ENCODE measurements around the gene EPHB3. TPM values are rescaled to one million over a fixed set of nuclear protein-coding genes. Genes with fewer than 3 reads are reported as not detected.
A peak's percentile ranks its signal among the peaks of the same experiment; 100 is the strongest.

The EPHB3 gene
- total RNA-seq, 2 experiments from 2014 or later, result 0.25 TPM; not detected in 1

DNA sequence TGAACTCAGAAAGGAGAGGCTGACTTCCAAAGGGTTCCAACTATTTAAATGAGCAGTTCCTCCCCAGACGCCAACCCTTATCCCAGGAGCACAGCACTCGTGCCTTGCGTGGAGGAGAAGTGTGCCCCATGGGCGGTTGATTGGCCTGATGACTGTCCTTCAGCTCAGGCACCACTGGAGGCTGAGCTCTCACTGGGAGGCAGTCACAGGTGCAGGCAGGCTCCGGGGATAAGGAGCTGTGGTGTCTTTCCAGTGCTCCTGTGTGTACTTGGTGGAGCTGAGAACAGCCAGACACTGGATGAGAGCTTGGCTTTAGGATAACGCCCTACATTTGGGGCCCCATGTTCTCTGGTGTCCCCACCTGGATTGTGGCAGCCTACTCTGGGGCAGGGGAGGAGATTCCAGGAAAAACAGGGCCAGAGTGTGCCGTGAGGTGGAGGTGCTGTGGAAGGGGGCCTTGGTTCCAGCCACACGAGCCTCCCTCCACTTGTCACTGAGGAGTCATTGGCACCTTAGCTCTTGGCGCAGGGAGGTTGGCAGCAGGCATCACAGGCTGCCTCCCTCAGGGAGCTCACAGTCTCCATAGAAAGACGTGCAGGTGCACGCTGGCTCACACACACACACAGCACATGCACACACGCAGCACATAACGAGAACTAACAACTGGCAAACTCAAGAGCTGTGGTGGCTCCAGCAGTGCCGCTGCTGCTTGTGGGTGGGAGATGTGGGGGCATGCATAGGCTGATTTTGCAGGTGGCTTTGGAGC, 22.7 kb upstream of the EPHB3 start:
- peaks cover 2% of the 10 kb centered on the region for H3K4me1 Mint-ChIP-seq
- no peak for DNase-seq
- H3K27ac Mint-ChIP-seq, result no peak overlapping the region
- H3K9me3 Mint-ChIP-seq, result no peaks in the 10 kb centered on the region
- H3K27me3 Mint-ChIP-seq, result peaks cover 27% of the 10 kb centered on the region
- H3K36me3 Mint-ChIP-seq, result no peaks in the 10 kb centered on the region
- no peak for ATAC-seq (ENCODE audit: low read depth)
- no peak overlapping the region for H3K4me3 Mint-ChIP-seq
- POLR2A ChIA-PET, result interaction anchor here (0.6 kb wide), 1 partner anchor 121 kb away, joined by 3 read pairs; no protein-coding TSS in a partner anchor

DNA sequence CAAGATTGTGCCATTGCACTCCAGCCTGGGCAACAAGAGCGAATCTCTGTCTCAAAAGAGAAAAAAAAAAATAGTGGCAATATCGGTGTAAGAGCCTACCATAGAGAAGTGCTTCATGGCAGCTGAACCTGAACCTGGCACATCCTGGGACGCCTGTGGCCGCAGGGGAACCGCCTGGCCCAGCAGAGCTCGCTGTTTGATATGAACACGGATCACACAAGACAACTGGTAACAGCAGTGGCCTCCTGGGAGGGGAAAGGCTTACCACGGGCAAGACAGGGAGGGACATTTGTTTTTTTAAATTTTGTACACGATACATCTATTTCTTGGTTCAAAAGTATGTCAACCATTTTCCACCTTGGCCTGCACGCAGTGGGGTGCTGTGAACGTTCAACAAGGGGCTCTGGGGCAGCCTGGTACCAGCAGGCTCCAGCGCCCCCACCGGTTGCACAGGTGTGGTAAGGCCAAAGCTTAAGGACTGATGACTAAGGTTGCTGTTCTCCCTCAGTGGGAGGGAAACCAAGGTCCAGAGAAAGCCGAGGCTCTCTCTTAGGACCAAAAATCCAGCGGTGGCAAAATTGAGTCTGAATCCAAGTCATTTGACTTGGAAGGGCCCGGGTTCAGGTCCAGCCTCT, 21.7 kb upstream of the EPHB3 start:
- Mint-ChIP-seq H3K4me1 (peaks cover 2% of the 10 kb centered on the region), H3K27me3 (peaks cover 28% of the 10 kb centered on the region), H3K4me3 (no peak overlapping the region), H3K9me3 (no peaks in the 10 kb centered on the region), H3K36me3 (no peaks in the 10 kb centered on the region), H3K27ac (no peak overlapping the region)
- POLR2A ChIA-PET, result interaction anchor here (0.6 to 0.7 kb wide), 2 partner anchors 122 to 168 kb away, joined by 3 to 6 read pairs; no protein-coding TSS in a partner anchor
- ATAC-seq (ENCODE audit: low read depth) (no peak), DNase-seq (no peak)

DNA sequence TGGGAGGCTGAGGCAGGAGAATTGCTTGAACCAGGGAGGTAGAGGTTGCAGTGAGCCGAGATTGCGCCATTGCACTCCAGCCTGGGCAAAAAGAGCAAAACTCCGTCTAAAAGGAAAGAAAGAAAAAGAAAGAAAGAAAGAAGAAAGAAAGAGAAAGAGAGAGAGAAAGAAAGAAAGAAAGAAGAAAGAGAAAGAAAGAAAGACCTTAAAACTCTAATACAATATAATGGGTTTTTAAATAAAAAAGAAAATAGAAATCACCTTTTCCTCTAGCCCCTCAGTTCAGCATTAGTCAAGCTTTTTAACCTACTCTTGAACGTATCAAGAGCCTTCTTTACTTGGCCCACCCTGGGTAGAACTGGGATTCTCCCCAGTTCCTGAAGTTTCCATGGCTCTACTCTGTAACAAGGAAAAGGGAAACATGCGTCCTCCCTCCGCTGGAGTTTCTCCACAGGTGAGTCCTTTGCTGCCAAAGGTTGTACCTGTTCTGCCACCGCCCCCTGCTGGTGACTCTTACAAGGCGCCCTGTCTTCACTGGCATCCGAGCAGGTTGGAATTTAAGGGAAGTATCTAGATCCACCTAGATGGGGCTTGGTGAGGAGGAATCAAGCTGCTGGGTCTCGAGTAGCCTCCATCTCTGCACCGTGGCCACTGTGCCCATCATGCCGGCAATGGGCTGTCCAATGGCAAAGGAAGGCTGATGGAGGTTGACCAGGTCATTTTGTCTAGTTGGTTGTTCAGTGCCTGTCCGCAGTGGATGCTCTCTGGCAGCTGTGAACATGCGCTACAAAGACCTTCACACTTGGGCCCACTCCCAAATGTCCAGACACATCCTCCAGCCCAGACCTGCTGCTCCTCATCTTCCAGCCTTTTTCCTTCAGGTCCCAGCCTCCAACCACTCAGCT, 20.6 kb upstream of the EPHB3 start:
- ATAC-seq (ENCODE audit: low read depth) (peak; percentile 59), DNase-seq (peak; percentile 76)
- H3K9me3 Mint-ChIP-seq, result no peaks in the 10 kb centered on the region
- POLR2A ChIA-PET, result no interaction called here
- peaks cover 2% of the 10 kb centered on the region for H3K4me1 Mint-ChIP-seq
- H3K4me3 Mint-ChIP-seq, result no peak overlapping the region
- H3K36me3 Mint-ChIP-seq, result no peaks in the 10 kb centered on the region
- H3K27me3 Mint-ChIP-seq, result peaks cover 28% of the 10 kb centered on the region
- no peak overlapping the region for H3K27ac Mint-ChIP-seq

DNA sequence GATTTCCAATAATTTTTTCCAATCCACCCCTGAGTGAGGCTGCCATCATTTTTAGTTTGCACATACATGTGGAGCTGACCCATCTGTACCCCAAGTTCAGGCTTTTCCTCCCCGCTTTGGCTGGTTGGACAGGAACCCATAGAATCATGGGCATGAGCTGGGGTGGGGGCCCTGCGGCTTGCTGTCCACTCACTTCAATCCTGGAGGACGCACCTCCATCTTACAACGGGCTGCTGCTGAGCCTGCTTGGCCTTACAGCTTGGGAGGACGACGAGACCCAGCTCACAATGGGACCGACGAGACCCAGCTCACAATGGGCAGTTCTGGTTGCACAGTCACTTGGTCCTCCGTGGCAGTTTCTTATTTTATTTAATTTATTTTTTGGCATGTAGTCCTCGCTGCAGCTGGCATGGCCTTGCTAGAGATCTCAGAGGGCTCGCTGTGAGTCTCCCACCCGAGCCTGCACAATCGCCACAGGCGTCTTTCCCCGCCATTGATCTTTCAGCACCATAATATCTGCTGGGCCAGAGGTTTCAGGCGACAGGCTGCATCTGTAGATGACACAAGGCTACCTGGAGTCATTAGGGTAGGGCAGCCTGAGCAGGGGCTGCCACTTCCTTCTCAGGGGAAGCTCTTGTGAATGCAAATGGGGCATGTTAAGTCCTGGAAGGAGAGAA, 19.6 kb upstream of the EPHB3 start:
- H3K27ac Mint-ChIP-seq, result no peak overlapping the region
- POLR2A ChIA-PET, result no interaction called here
- H3K27me3 Mint-ChIP-seq, result peaks cover 24% of the 10 kb centered on the region
- ATAC-seq (ENCODE audit: low read depth) (no peak), DNase-seq (no peak)
- no peak overlapping the region for H3K4me3 Mint-ChIP-seq
- H3K36me3 Mint-ChIP-seq, result no peaks in the 10 kb centered on the region
- peaks cover 2% of the 10 kb centered on the region for H3K4me1 Mint-ChIP-seq
- no peaks in the 10 kb centered on the region for H3K9me3 Mint-ChIP-seq

DNA sequence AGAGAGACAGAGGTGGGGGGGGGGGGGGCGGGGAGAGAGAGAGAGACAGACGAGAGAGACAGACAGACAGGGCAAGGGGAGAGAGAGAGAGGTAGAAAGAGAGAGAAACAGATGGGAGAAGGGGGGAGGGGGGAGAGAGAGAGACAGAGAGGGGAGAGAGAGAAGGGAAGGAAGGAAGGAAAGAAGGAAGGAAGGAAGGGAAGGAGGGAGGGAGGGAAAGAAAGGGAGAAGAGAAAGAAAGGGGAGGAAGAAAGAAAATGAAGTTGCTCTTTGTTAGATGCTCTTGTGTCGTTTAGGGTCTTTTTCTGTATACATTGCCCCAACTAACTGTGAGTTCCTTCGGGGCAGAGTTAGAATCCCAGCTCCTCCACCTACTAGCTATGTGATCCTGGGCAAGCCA, 19.0 kb upstream of the EPHB3 start:
- Mint-ChIP-seq H3K27ac (no peak overlapping the region), H3K36me3 (no peaks in the 10 kb centered on the region), H3K9me3 (no peaks in the 10 kb centered on the region), H3K4me1 (peaks cover 2% of the 10 kb centered on the region), H3K27me3 (peaks cover 24% of the 10 kb centered on the region), H3K4me3 (no peak overlapping the region)
- POLR2A ChIA-PET, result no interaction called here
- ATAC-seq (ENCODE audit: low read depth), result no peak
- DNase-seq, result no peak

DNA sequence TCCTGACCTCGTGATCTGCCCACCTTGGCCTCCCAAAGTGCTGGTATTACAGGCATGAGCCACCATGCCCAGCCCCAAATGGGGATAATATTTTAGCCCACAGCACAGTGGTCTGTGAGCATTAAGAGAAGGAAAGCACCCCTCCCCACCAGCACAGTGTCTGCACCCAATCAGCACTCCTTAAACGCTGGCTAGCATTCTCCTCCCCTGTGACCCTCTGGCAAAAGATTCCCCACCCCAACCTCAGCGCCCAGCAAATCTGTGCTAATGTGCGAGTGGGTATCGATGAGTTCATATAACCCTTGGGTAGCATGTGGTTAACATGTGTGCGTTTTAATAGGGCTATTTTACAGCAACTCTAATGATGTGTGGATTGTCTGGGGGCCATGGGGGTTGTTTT, 18.3 kb upstream of the EPHB3 start:
- Mint-ChIP-seq H3K4me3 (no peak overlapping the region), H3K4me1 (peaks cover 2% of the 10 kb centered on the region), H3K27me3 (peaks cover 24% of the 10 kb centered on the region), H3K36me3 (no peaks in the 10 kb centered on the region), H3K27ac (no peak overlapping the region), H3K9me3 (no peaks in the 10 kb centered on the region)
- ATAC-seq (ENCODE audit: low read depth) (no peak), DNase-seq (no peak)
- POLR2A ChIA-PET, result no interaction called here

DNA sequence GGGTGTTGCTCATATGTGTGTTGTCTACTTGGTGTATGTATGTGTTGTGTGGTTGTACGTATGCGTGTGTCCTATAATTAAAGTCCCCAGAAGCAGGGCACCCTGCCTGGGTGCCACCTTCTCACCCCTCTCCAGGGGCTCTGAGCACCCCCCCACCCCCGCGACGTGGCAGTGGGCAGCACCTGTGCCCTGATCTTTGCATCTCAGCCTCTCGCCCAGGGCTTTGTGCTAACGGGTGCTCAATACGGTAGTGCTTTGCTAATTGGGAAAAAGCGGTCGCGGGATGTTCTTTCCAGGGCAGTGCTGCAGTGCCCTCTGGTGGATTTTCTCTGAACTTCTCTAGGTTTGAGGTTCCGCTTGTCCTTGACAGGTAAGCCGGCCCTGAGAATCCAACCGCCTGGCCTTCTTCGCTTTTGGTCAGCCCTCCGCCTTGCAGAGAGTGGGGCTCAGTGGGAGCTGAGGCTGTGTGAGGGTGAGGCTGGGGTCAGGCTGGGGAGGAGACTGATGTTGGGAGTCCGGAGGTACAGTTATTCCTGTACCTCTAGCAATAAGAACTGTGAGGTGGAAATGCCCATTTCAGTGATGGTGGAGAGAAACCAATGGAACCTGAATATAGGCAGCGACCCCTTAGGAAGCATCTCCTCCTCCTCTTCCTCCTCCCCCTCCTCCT, 17.6 kb upstream of the EPHB3 start:
- POLR2A ChIA-PET, result no interaction called here
- ATAC-seq (ENCODE audit: low read depth) (peak; percentile 75), DNase-seq (peak; percentile 67)
- H3K27me3 Mint-ChIP-seq, result peaks cover 22% of the 10 kb centered on the region
- no peaks in the 10 kb centered on the region for H3K9me3 Mint-ChIP-seq
- peaks cover 2% of the 10 kb centered on the region for H3K4me1 Mint-ChIP-seq
- no peak overlapping the region for H3K4me3 Mint-ChIP-seq
- no peaks in the 10 kb centered on the region for H3K36me3 Mint-ChIP-seq
- H3K27ac Mint-ChIP-seq, result no peak overlapping the region

DNA sequence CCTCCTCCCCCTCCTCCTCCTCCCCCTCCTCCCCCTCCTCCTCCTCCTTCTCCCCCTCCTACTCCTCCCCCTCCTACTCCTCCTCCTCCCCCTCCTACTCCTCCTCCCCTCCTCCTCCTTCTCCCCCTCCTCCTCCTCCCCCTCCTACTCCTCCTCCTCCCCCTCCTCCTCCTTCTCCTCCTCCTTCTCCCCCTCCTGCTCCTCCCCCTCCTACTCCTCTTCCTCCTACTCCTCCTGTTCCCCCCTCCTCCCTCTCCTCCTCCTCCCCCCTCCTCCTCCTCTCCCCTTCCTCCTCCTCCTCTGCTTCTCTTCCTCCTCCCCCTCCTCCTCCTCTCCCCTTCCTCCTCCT, 17.1 kb upstream of the EPHB3 start:
- ATAC-seq (ENCODE audit: low read depth) (no peak), DNase-seq (no peak)
- no peak overlapping the region for H3K27ac Mint-ChIP-seq
- peaks cover 2% of the 10 kb centered on the region for H3K4me1 Mint-ChIP-seq
- no peak overlapping the region for H3K4me3 Mint-ChIP-seq
- POLR2A ChIA-PET, result no interaction called here
- H3K36me3 Mint-ChIP-seq, result no peaks in the 10 kb centered on the region
- H3K27me3 Mint-ChIP-seq, result peaks cover 17% of the 10 kb centered on the region
- no peaks in the 10 kb centered on the region for H3K9me3 Mint-ChIP-seq

DNA sequence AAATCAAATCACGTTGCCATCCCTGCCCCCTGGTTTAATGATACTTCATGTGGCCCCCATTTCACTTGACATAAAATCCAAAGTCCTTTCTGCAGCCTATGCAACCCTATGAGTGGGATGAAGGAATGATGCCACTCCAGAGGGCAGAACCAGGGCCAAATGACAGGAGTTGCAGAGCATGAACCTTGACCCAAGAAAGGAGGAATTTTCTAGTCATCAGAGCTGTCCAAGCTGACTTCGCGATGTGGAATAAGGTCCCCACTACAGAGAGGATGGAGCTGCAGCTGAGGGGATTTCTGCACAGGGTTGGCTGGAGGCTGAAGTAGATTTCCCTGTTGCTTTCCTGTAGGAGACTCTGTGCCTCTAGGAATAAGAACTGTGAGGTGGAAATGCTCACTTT, 15.8 kb upstream of the EPHB3 start:
- POLR2A ChIA-PET, result no interaction called here
- H3K36me3 Mint-ChIP-seq, result no peaks in the 10 kb centered on the region
- H3K27ac Mint-ChIP-seq, result no peak overlapping the region
- ATAC-seq (ENCODE audit: low read depth) (no peak), DNase-seq (no peak)
- peaks cover 14% of the 10 kb centered on the region for H3K27me3 Mint-ChIP-seq
- no peaks in the 10 kb centered on the region for H3K9me3 Mint-ChIP-seq
- no peak overlapping the region for H3K4me3 Mint-ChIP-seq
- H3K4me1 Mint-ChIP-seq, result peaks cover 2% of the 10 kb centered on the region

DNA sequence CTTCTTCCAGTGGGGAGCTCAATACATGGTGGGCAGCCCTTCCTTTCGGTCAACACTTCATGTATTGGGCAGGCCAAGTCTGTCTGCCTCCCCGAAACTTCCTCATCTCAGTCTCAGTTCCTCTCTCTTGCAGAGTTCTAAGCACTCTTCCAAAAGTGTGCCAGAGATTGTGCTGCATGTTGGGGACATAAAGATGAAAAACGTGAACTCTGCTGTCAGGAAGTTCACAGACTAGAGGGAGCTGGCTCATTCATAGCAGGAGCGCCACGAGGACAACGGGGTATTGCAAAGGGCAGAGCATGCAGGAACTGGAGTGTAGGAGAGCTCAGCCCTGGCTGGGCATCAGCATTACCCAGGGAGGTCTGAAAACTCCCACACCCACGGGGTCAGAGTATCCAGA, 15.3 kb upstream of the EPHB3 start:
- POLR2A ChIA-PET, result no interaction called here
- H3K27ac Mint-ChIP-seq, result no peak overlapping the region
- peaks cover 15% of the 10 kb centered on the region for H3K27me3 Mint-ChIP-seq

DNA sequence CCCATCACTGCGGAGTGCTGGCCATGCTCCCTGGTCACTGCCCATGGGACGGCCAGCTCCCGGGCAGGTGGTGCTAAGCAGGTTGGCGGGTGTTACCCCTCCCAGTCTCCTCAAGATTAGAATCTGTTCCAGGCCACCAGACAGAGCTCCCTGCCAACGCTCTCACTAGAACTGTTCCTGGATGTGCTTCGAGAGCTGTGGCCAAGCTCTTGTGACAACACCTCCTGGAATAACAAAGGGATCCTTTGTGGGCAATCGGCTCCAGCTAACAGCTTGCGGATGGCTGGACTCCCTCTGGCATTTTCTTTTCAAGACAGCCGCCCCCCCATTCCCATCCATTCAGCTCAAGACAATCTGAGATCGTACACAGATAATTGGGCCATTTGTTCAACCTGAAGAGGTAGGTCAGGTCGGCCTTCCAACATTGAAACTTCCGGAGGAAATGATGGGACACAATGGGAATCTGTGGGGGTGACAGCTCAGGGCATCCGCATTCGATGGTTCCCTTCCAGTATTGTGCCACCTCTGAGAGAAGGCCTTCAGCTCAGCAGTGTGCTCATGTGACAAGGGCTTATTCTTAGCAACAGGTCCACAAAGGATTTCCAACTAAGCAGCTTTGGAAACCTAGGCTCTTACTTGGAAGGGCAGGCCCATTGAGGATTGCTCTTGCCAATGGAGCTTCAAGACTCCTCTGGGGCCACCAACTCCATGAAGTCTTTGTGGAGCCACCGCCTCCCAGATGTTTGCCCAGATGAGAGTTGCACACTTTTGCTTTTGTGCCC, 11.6 kb upstream of the EPHB3 start:
- POLR2A ChIA-PET, result no interaction called here
- Mint-ChIP-seq H3K36me3 (no peaks in the 10 kb centered on the region), H3K27ac (no peak overlapping the region), H3K4me3 (no peak overlapping the region), H3K4me1 (no peaks in the 10 kb centered on the region), H3K9me3 (no peaks in the 10 kb centered on the region), H3K27me3 (peaks cover 6% of the 10 kb centered on the region)
- no peak for ATAC-seq (ENCODE audit: low read depth)
- DNase-seq, result no peak

More for the DNA sequence above, 15.3 kb upstream of the EPHB3 start:
- no peaks in the 10 kb centered on the region for H3K9me3 Mint-ChIP-seq
- ATAC-seq (ENCODE audit: low read depth), result no peak
- no peaks in the 10 kb centered on the region for H3K4me1 Mint-ChIP-seq
- H3K4me3 Mint-ChIP-seq, result no peak overlapping the region
- H3K36me3 Mint-ChIP-seq, result no peaks in the 10 kb centered on the region
- peak; percentile 20 for DNase-seq

DNA sequence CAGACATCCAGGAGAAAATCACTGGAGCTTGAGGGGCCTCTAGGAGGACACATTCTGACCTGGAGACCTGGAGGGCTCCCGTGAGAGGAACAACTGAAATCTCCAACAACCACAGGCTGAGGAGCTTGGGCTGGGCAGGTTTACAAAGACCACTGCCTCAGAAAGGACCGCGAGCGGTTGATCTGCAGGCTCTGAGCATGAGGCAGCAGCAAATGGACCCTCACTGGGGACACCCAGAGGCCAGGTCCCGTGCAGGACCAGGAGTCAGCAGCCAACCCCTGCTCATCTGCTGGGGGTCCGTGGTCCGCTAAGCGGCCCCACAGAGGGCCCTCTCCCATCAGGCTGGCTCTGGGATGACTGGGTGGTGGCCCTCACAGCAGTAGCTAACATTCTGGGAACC, 10.5 kb upstream of the EPHB3 start:
- POLR2A ChIA-PET, result no interaction called here
- Mint-ChIP-seq H3K4me1 (no peaks in the 10 kb centered on the region), H3K27me3 (peaks cover 6% of the 10 kb centered on the region), H3K4me3 (no peak overlapping the region), H3K36me3 (no peaks in the 10 kb centered on the region), H3K9me3 (no peaks in the 10 kb centered on the region), H3K27ac (no peak overlapping the region)
- no peak for DNase-seq
- ATAC-seq (ENCODE audit: low read depth), result no peak

Data from activated naive CD8-positive, alpha-beta T cell treated with anti-CD3 and anti-CD28 coated beads, Interleukin-2, amount 10 ng/mL, durations not matched to agents 7 days and 5 days (primary cell).